VCaP (cell line): ENCODE data around the gene PTPRQ.
"Not testable (repeated sequence)": the region's sequence is repeated elsewhere in the genome, so short reads cannot be mapped to it uniquely, and the experiment has no call there.

Source experiments
- H3K27ac ChIP-seq: fragments of 450-650 bp; 2 replicates; pipeline ENCODE4 v1.5.1; 2017
- CTCF ChIP-seq: fragments of 450-650 bp; conservative IDR thresholded peaks from 2 replicates; pipeline ENCODE4 v1.5.1; 2017; ENCODE audit warnings: mild to moderate bottlenecking, moderate library complexity

The PTPRQ gene

GRCh38 chr12:80676042-80676636 lies 232.1 kb downstream of the PTPRQ start:
- H3K27ac ChIP-seq, result not testable (repeated sequence)
- peak; percentile 33 for TF ChIP-seq CTCF

- no peak for TF ChIP-seq CTCF
- no peak overlapping the region for H3K27ac ChIP-seq
Measured at GRCh38 chr12:80676856-80677255, 232.8 kb downstream of the PTPRQ start.

- no peak for TF ChIP-seq CTCF
- no peak overlapping the region for H3K27ac ChIP-seq
Measured at GRCh38 chr12:80677994-80678393, 234.0 kb downstream of the PTPRQ start.

- TF ChIP-seq CTCF, result no peak
- no peak overlapping the region for H3K27ac ChIP-seq
Measured at GRCh38 chr12:80679346-80680131, 235.5 kb downstream of the PTPRQ start.

GRCh38 chr12:80681287-80681686 lies 237.3 kb downstream of the PTPRQ start:
- no peak overlapping the region for H3K27ac ChIP-seq
- TF ChIP-seq CTCF, result no peak

- H3K27ac ChIP-seq, result no peak overlapping the region
- no peak for TF ChIP-seq CTCF
Measured at GRCh38 chr12:80681786-80682185, 237.8 kb downstream of the PTPRQ start.

- no peak for TF ChIP-seq CTCF
Measured at GRCh38 chr12:80684077-80684495, 240.1 kb downstream of the PTPRQ start.

More at GRCh38 chr12:80684077-80684495, 240.1 kb downstream of the PTPRQ start:
- H3K27ac ChIP-seq, result no peak overlapping the region
